ENCODE measurements around the gene HYDIN. TPM values are rescaled to one million over a fixed set of nuclear protein-coding genes. Genes with fewer than 3 reads are reported as not detected.

HYDIN gene
- total and polyA plus RNA-seq, 9 of the 15 experiments (the other 6 are each of a cell fraction or from before 2014, with no cell fraction given), result 0.08 to 0.43 (median 0.14) TPM; not detected in 1

GRCh38 chr16:70767377-70768202 is 462.9 kb downstream of the HYDIN start:
- H3K4me2 ChIP-seq (ENCODE audit: insufficient read depth, low read length), result no peak overlapping the region
- no TSS peak for BruUV-seq (replicated peaks)

More at GRCh38 chr16:70767377-70768202, 462.9 kb downstream of the HYDIN start:
- H3K27me3 ChIP-seq (ENCODE audit: control insufficient read depth in 2 of 2, insufficient read depth in 2 of 2, low read length in 2 of 2), result no peaks in the 10 kb centered on the region
- TF ChIP-seq MTA3 (IDR thresholded peaks at IDR 0.05; ENCODE audit: borderline replicate concordance), result no peak
- TF ChIP-seq, protein P1, sequence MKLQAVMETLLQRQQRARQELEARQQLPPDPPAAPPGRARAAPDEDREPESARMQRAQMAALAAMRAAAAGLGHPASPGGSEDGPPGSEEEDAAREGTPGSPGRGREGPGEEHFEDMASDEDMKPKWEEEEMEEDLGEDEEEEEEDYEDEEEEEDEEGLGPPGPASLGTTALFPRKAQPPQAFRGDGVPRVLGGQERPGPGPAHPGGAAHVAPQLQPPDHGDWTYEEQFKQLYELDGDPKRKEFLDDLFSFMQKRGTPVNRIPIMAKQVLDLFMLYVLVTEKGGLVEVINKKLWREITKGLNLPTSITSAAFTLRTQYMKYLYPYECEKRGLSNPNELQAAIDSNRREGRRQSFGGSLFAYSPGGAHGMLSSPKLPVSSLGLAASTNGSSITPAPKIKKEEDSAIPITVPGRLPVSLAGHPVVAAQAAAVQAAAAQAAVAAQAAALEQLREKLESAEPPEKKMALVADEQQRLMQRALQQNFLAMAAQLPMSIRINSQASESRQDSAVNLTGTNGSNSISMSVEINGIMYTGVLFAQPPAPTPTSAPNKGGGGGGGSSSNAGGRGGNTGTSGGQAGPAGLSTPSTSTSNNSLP (IDR thresholded peaks at IDR 0.05; ENCODE audit: borderline replicate concordance, low read depth, low read length), result no peak
- no peak for TF ChIP-seq POLR2H (tag; IDR thresholded peaks at IDR 0.05; ENCODE audit: low read depth)
- TF ChIP-seq CBX1 (IDR thresholded peaks at IDR 0.05; ENCODE audit: low read depth), result no peak
- TF ChIP-seq OTX1 (CRISPR knock-in tag; IDR thresholded peaks at IDR 0.05), result no peak
- no peak for TF ChIP-seq ZNF354B (CRISPR knock-in tag; IDR thresholded peaks at IDR 0.05)
- TF ChIP-seq, protein P2, sequence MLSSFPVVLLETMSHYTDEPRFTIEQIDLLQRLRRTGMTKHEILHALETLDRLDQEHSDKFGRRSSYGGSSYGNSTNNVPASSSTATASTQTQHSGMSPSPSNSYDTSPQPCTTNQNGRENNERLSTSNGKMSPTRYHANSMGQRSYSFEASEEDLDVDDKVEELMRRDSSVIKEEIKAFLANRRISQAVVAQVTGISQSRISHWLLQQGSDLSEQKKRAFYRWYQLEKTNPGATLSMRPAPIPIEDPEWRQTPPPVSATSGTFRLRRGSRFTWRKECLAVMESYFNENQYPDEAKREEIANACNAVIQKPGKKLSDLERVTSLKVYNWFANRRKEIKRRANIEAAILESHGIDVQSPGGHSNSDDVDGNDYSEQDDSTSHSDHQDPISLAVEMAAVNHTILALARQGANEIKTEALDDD (IDR thresholded peaks at IDR 0.05), result no peak
- TF ChIP-seq NFXL1 (CRISPR knock-in tag; IDR thresholded peaks at IDR 0.05), result no peak
- no peak for TF ChIP-seq ZNF24 (IDR thresholded peaks at IDR 0.05)
- TF ChIP-seq MIER1 (IDR thresholded peaks at IDR 0.05; ENCODE audit: low read depth), result no peak
- TF ChIP-seq, protein P3, sequence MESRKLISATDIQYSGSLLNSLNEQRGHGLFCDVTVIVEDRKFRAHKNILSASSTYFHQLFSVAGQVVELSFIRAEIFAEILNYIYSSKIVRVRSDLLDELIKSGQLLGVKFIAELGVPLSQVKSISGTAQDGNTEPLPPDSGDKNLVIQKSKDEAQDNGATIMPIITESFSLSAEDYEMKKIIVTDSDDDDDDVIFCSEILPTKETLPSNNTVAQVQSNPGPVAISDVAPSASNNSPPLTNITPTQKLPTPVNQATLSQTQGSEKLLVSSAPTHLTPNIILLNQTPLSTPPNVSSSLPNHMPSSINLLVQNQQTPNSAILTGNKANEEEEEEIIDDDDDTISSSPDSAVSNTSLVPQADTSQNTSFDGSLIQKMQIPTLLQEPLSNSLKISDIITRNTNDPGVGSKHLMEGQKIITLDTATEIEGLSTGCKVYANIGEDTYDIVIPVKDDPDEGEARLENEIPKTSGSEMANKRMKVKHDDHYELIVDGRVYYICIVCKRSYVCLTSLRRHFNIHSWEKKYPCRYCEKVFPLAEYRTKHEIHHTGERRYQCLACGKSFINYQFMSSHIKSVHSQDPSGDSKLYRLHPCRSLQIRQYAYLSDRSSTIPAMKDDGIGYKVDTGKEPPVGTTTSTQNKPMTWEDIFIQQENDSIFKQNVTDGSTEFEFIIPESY (CRISPR knock-in tag; IDR thresholded peaks at IDR 0.05), result no peak
- TF ChIP-seq ZNF197 (CRISPR knock-in tag; IDR thresholded peaks at IDR 0.05; ENCODE audit: low read depth), result no peak
- no peak for TF ChIP-seq TGIF2 (CRISPR knock-in tag; IDR thresholded peaks at IDR 0.05)
- no peak for TF ChIP-seq ZNF146 (CRISPR knock-in tag; IDR thresholded peaks at IDR 0.05; ENCODE audit: unreplicated experiment)
- TF ChIP-seq SMAD3 (CRISPR knock-in tag; conservative IDR thresholded peaks at IDR 0.05), result no peak
- no peak overlapping the region for H2AFZ ChIP-seq (ENCODE audit: low read depth, low read length)
- no peaks in the 10 kb centered on the region for H3K9me3 ChIP-seq (replicated peaks; ENCODE audit: control insufficient read depth, insufficient read depth, low read depth, low read length)
- WGBS (ENCODE audit: insufficient coverage, low coverage, missing lambda C conversion rate), result 80% methylated on average over 4 of the region's 4 CpGs
- no peaks in the 10 kb centered on the region for H3K79me2 ChIP-seq (ENCODE audit: control insufficient read depth, insufficient read depth, low read length)
- H4K20me1 ChIP-seq (replicated peaks; ENCODE audit: control insufficient read depth, insufficient read depth, low read length), result no peaks in the 10 kb centered on the region; the same call in 1 of the 2 replicates
- no peaks in the 10 kb centered on the region for H3K9me1 ChIP-seq (ENCODE audit: control insufficient read depth, insufficient read depth, low read length)
- no peak for ATAC-seq
- no peak for FAIRE-seq
- H3K4me1 ChIP-seq (replicated peaks in 1 of 2; ENCODE audit: control insufficient read depth in 2 of 2, insufficient read depth in 2 of 2, low read length in 2 of 2), result peaks cover 0 to 2% of the 10 kb centered on the region in 2 experiments; a peak in 3 of 5 replicates
- no peak overlapping the region for H3K27ac ChIP-seq (ENCODE audit: extremely low read depth, low read depth, low read length)
- peaks cover 46% of the 10 kb centered on the region; the same call in 2 of the 3 replicates for H3K36me3 ChIP-seq (ENCODE audit: control insufficient read depth, insufficient read depth, low read length)
- ChIA-PET CTCF (ENCODE audit: low intra/inter-chr PET ratio) (no interaction called here), POLR2A (interaction anchor here (0.6 to 1.6 kb wide), 4 partner anchors 13 to 34 kb away, joined by 3 to 4 read pairs (median 3); no protein-coding TSS in a partner anchor)
- intact Hi-C loops (cut with micrococcal nuclease) (loop anchor here (5.0 kb wide), 1 partner anchor 95 kb away; no protein-coding TSS in a partner anchor), in situ Hi-C loops (cut with MboI) (no loop called here)
- no peak for DNase-seq (ENCODE audit: extremely low read depth in 1 of 4, low spot score in 3 of 4)
- H3K9ac ChIP-seq (ENCODE audit: insufficient read depth in 1 of 2, low read depth in 2 of 2, low read length in 2 of 2), result no peak overlapping the region
- H3K4me3 ChIP-seq, result no peak overlapping the region
